Measurements from ENCODE around the gene MERTK.

Gene MERTK

GRCh38 chr2:112075490-112076260 lies 177.3 kb downstream of the MERTK start:
- Histone ChIP-seq H3K4me1 (ENCODE audit: insufficient read depth, low read length) (no peaks in the 10 kb centered on the region), H3K9me3 (ENCODE audit: control insufficient read depth, insufficient read depth, low read length) (peaks cover 2% of the 10 kb centered on the region; the same call in 1 of the 2 replicates), H3K9ac (ENCODE audit: low read depth, low read length) (no peak overlapping the region), H3K36me3 (ENCODE audit: insufficient read depth, low read length) (peaks cover 2% of the 10 kb centered on the region; the same call in 1 of the 2 replicates)

DNA sequence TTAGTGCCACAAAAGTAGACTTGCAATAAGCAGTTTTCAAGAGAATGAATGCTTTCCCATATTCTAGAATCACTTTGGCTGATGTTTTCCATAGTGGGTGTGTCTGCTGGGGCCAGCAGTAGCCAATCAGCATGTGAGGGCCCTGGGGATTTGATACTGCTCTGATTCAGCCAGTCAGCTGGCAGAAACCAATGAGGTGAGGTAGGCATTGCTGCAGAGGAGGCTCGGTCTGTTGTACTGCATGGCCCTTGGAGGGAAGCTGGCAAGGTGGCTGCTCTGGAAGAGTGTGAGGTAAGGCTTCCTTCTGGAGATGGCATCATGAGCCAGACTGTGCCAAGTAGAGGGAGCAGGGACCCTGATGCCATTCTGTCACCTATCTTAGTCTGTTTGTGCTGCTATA lies 179.4 kb downstream of the MERTK start:
- H3K9me3 ChIP-seq (ENCODE audit: control insufficient read depth, insufficient read depth, low read length), result peaks cover 2% of the 10 kb centered on the region; the same call in 1 of the 2 replicates
- no peaks in the 10 kb centered on the region for H3K4me1 ChIP-seq (ENCODE audit: insufficient read depth, low read length)
- H3K36me3 ChIP-seq (ENCODE audit: insufficient read depth, low read length), result peaks cover 2% of the 10 kb centered on the region; the same call in 1 of the 2 replicates
- H3K9ac ChIP-seq (ENCODE audit: low read depth, low read length), result no peak overlapping the region
